PC-3 (cell line): ENCODE results near the gene GPR78.

Experiments used
- CTCF ChIP-seq: fragments of 300-600 bp; sonication (generic); conservative IDR thresholded peaks from 2 replicates; pipeline ENCODE4 v1.5.1; 2017; ENCODE audit warnings: antibody characterized with exemption, low read depth, mild to moderate bottlenecking, low read length
- EZH2phosphoT487 ChIP-seq: fragments of 300-600 bp; sonication (generic); IDR thresholded peaks from 2 replicates; pipeline ENCODE4 v1.6.1; 2018; ENCODE audit warnings: mild to moderate bottlenecking, antibody characterized with exemption, low read length, borderline replicate concordance

GRCh38 chr4:8582016-8582415 lies 1.8 kb downstream of the GPR78 start:
- no peak for TF ChIP-seq CTCF
- no peak for TF ChIP-seq EZH2phosphoT487
